ENCODE data around the gene BAD. TPM values are rescaled to one million over a fixed set of nuclear protein-coding genes. Genes with fewer than 3 reads are reported as not detected.
A peak's percentile ranks its signal among the peaks of the same experiment; 100 is the strongest.

The BAD gene
- polyA plus RNA-seq, 1 experiment: 36.1 TPM

GRCh38 chr11:64304316-64305072 lies 20.0 kb upstream of the BAD start:
- DNase-seq (ENCODE audit: low read depth, low spot score): peak; percentile 78
- H3K4me3 ChIP-seq (ENCODE audit: low read depth, low read length): peak overlapping the region; percentile 72
- peaks cover 14% of the 10 kb centered on the region for H3K27me3 ChIP-seq (ENCODE audit: control insufficient read depth, insufficient read depth, low read length)
- peak overlapping the region; percentile 84 for H3K27ac ChIP-seq (ENCODE audit: low read depth, low read length)
- TF ChIP-seq, protein P1, sequence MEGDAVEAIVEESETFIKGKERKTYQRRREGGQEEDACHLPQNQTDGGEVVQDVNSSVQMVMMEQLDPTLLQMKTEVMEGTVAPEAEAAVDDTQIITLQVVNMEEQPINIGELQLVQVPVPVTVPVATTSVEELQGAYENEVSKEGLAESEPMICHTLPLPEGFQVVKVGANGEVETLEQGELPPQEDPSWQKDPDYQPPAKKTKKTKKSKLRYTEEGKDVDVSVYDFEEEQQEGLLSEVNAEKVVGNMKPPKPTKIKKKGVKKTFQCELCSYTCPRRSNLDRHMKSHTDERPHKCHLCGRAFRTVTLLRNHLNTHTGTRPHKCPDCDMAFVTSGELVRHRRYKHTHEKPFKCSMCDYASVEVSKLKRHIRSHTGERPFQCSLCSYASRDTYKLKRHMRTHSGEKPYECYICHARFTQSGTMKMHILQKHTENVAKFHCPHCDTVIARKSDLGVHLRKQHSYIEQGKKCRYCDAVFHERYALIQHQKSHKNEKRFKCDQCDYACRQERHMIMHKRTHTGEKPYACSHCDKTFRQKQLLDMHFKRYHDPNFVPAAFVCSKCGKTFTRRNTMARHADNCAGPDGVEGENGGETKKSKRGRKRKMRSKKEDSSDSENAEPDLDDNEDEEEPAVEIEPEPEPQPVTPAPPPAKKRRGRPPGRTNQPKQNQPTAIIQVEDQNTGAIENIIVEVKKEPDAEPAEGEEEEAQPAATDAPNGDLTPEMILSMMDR (IDR thresholded peaks at IDR 0.05; ENCODE audit: low read depth, low read length): peak; percentile 84
- CTCF ChIA-PET: interaction anchor here (0.5 to 5.1 kb wide), 37 partner anchors 9 to 303 kb away, joined by 3 to 125 read pairs (median 5); partner anchors contain the start of genes BAD, FERMT3, FKBP2 and GPR137
- no peaks in the 10 kb centered on the region; the same call in 1 of the 2 replicates for H3K9me3 ChIP-seq (ENCODE audit: control insufficient read depth, insufficient read depth, low read length)
- POLR2A ChIA-PET: interaction anchor here (0.8 to 2.2 kb wide), 7 partner anchors 13 to 78 kb away, joined by 3 to 12 read pairs (median 4); partner anchors contain the start of genes BAD, FKBP2, NUDT22 and PRDX5

- Histone ChIP-seq H3K27me3 (ENCODE audit: control insufficient read depth, insufficient read depth, low read length) (peaks cover 19% of the 10 kb centered on the region), H3K9me3 (ENCODE audit: control insufficient read depth, insufficient read depth, low read length) (no peaks in the 10 kb centered on the region; the same call in 1 of the 2 replicates), H3K4me3 (ENCODE audit: low read depth, low read length) (peak overlapping the region; percentile 72), H3K27ac (ENCODE audit: low read depth, low read length) (peak overlapping the region; percentile 84)
- no peak for DNase-seq (ENCODE audit: low read depth, low spot score)
- TF ChIP-seq, protein P1 (IDR thresholded peaks at IDR 0.05; ENCODE audit: low read depth, low read length): no peak
- CTCF ChIA-PET: interaction anchor here (0.6 to 5.1 kb wide), 25 partner anchors 9 to 302 kb away, joined by 3 to 125 read pairs (median 4); partner anchors contain the start of genes BAD, FERMT3, GPR137 and KCNK4
- POLR2A ChIA-PET: interaction anchor here (0.8 to 2.2 kb wide), 5 partner anchors 19 to 78 kb away, joined by 3 to 12 read pairs (median 4); partner anchors contain the start of genes BAD, FKBP2, NUDT22 and TRPT1
Observed at GRCh38 chr11:64304032-64304315, 19.5 kb upstream of the BAD start.

- Histone ChIP-seq H3K27ac (ENCODE audit: low read depth, low read length) (no peak overlapping the region), H3K27me3 (ENCODE audit: control insufficient read depth, insufficient read depth, low read length) (peaks cover 25% of the 10 kb centered on the region), H3K4me3 (ENCODE audit: low read depth, low read length) (no peak overlapping the region), H3K9me3 (ENCODE audit: control insufficient read depth, insufficient read depth, low read length) (no peaks in the 10 kb centered on the region; the same call in 1 of the 2 replicates)
- TF ChIP-seq, protein P1 (IDR thresholded peaks at IDR 0.05; ENCODE audit: low read depth, low read length): no peak
- DNase-seq (ENCODE audit: low read depth, low spot score): no peak
- CTCF ChIA-PET: interaction anchor here (0.6 to 5.1 kb wide), 25 partner anchors 8 to 302 kb away, joined by 3 to 125 read pairs (median 4); partner anchors contain the start of genes BAD, FERMT3, GPR137 and KCNK4
- POLR2A ChIA-PET: interaction anchor here (0.8 to 2.2 kb wide), 3 partner anchors 18 to 62 kb away, joined by 3 to 12 read pairs (median 5); partner anchors contain the start of genes BAD and FKBP2
Observed at GRCh38 chr11:64303109-64304031, 18.9 kb upstream of the BAD start.

GRCh38 chr11:64299847-64300648 lies 15.6 kb upstream of the BAD start, which contains the start of gene CATSPERZ:
TSS of gene CATSPERZ (plus strand) at chr11:64300358. CDS start at chr11:64300411, 53 bp downstream.
- ChIA-PET CTCF (interaction anchor here (0.8 to 5.1 kb wide), 20 partner anchors 11 to 448 kb away, joined by 3 to 125 read pairs (median 6); partner anchors contain the start of genes BAD, FERMT3, GPR137 and KCNK4), POLR2A (interaction anchor here (0.6 to 1.1 kb wide), 5 partner anchors 29 to 115 kb away, joined by 3 to 7 read pairs (median 3); no protein-coding TSS in a partner anchor)
- Histone ChIP-seq H3K27me3 (ENCODE audit: control insufficient read depth, insufficient read depth, low read length) (peaks cover 58% of the 10 kb centered on the region), H3K9me3 (ENCODE audit: control insufficient read depth, insufficient read depth, low read length) (peaks cover 4% of the 10 kb centered on the region; the same call in 1 of the 2 replicates), H3K4me3 (ENCODE audit: low read depth, low read length) (peak within 1 kb of the TSS; percentile 31), H3K27ac (ENCODE audit: low read depth, low read length) (no peak within 1 kb of the TSS)
- TF ChIP-seq, protein P1 (IDR thresholded peaks at IDR 0.05; ENCODE audit: low read depth, low read length): no peak
- no peak for DNase-seq (ENCODE audit: low read depth, low spot score)

Data from AG04450 (cell line).